Trophoblast cell (in vitro differentiated cells and primary cell): ENCODE data around the gene PSMB10.

Experiments
- DNase-seq, 2 donors: peaks; one replicate each; pipeline ENCODE4 v3.0.0-alpha.2; 2016
- H2AFZ ChIP-seq: 2 replicates; pipeline ENCODE4 v1.6.1; 2013; ENCODE audit warnings: low read length, moderate library complexity, mild to moderate bottlenecking; ENCODE audit not compliant: insufficient read depth, poor library complexity
- H2AK5ac ChIP-seq: 2 replicates; pipeline ENCODE4 v1.6.1; 2013; ENCODE audit warnings: mild to moderate bottlenecking, low read length
- H2BK120ac ChIP-seq: 2 replicates; pipeline ENCODE4 v1.6.1; 2013; ENCODE audit warnings: low read length, mild to moderate bottlenecking, moderate library complexity; ENCODE audit not compliant: insufficient read depth, poor library complexity
- H2BK12ac ChIP-seq: 2 replicates; pipeline ENCODE4 v1.6.1; 2013; ENCODE audit warnings: mild to moderate bottlenecking, low read length, moderate library complexity
- H2BK5ac ChIP-seq: 2 replicates; pipeline ENCODE4 v1.6.1; 2013; ENCODE audit warnings: low read length, low read depth, moderate library complexity, mild to moderate bottlenecking; ENCODE audit not compliant: poor library complexity
- H3K14ac ChIP-seq: 2 replicates; pipeline ENCODE4 v1.6.1; 2013; ENCODE audit warnings: mild to moderate bottlenecking, low read length
- H3K18ac ChIP-seq: 2 replicates; pipeline ENCODE4 v1.6.1; 2013; ENCODE audit warnings: mild to moderate bottlenecking, low read length
- H3K23ac ChIP-seq: 2 replicates; pipeline ENCODE4 v1.6.1; 2013; ENCODE audit warnings: low read length
- H3K27ac ChIP-seq: 2 replicates; pipeline ENCODE4 v1.5.1; 2013; ENCODE audit warnings: low read depth, mild to moderate bottlenecking, inconsistent platforms, low read length, moderate library complexity
- H3K27me3 ChIP-seq: 2 replicates; pipeline ENCODE4 v1.6.1; 2013; ENCODE audit warnings: inconsistent platforms, mild to moderate bottlenecking, low read length, moderate library complexity; ENCODE audit not compliant: insufficient read depth
- H3K36me3 ChIP-seq, 2 experiments: 1 replicate in 1 of 2; 2 replicates in 1 of 2; pipeline ENCODE4 v1.6.1; 2013; ENCODE audit warnings: low read length in 2 of 2, mild to moderate bottlenecking in 2 of 2, moderate library complexity in 1 of 2; ENCODE audit not compliant: insufficient read depth in 2 of 2, control insufficient read depth in 1 of 2
- H3K4ac ChIP-seq: 2 replicates; pipeline ENCODE4 v1.6.1; 2013; ENCODE audit warnings: low read depth, mild to moderate bottlenecking, low read length, moderate library complexity
- H3K4me1 ChIP-seq, 2 experiments: 1 replicate in 1 of 2; 2 replicates in 1 of 2; pipeline ENCODE4 v1.6.1; 2013; ENCODE audit warnings: low read length in 2 of 2, mild to moderate bottlenecking in 2 of 2, moderate library complexity in 1 of 2; ENCODE audit not compliant: insufficient read depth in 2 of 2, control insufficient read depth in 1 of 2
- H3K4me2 ChIP-seq: 2 replicates; pipeline ENCODE4 v1.6.1; 2013; ENCODE audit warnings: inconsistent platforms, mild to moderate bottlenecking, low read length, moderate library complexity
- H3K4me3 ChIP-seq: 2 replicates; pipeline ENCODE4 v1.5.1; 2013; ENCODE audit warnings: mild to moderate bottlenecking, low read depth, low read length, inconsistent platforms
- H3K79me1 ChIP-seq: one replicate; pipeline ENCODE4 v1.6.1; 2013; ENCODE audit warnings: low read length
- H3K79me2 ChIP-seq: 2 replicates; pipeline ENCODE4 v1.6.1; 2013; ENCODE audit warnings: low read length, mild to moderate bottlenecking; ENCODE audit not compliant: control insufficient read depth, insufficient read depth, poor library complexity
- H3K9ac ChIP-seq: 2 replicates; pipeline ENCODE4 v1.6.1; 2013; ENCODE audit warnings: mild to moderate bottlenecking, low read length
- H3K9me3 ChIP-seq: 2 replicates; pipeline ENCODE4 v1.6.1; 2013; ENCODE audit warnings: low read depth, mild to moderate bottlenecking, control low read depth, inconsistent platforms, low read length; ENCODE audit not compliant: insufficient read depth
- H4K12ac ChIP-seq: 2 replicates; pipeline ENCODE4 v1.6.1; 2013; ENCODE audit warnings: low read depth, mild to moderate bottlenecking, low read length, moderate library complexity
- H4K8ac ChIP-seq: 2 replicates; pipeline ENCODE4 v1.6.1; 2013; ENCODE audit warnings: low read depth, mild to moderate bottlenecking, low read length, moderate library complexity
- H4K91ac ChIP-seq: one replicate; pipeline ENCODE4 v1.6.1; 2013; ENCODE audit warnings: low read depth, mild to moderate bottlenecking, low read length, moderate library complexity
- WGBS: extraction: QIAGEN DNeasy Blood & Tissue Kit; methylation state at CpG from one replicate; pipeline ENCODE4 v1.1.7; 2013; ENCODE audit warnings: missing lambda C conversion rate; ENCODE audit not compliant: insufficient read length, insufficient coverage; ENCODE audit errors: extremely low coverage; 5-methylcytosine and 5-hydroxymethylcytosine counted together

PSMB10 gene

DNA sequence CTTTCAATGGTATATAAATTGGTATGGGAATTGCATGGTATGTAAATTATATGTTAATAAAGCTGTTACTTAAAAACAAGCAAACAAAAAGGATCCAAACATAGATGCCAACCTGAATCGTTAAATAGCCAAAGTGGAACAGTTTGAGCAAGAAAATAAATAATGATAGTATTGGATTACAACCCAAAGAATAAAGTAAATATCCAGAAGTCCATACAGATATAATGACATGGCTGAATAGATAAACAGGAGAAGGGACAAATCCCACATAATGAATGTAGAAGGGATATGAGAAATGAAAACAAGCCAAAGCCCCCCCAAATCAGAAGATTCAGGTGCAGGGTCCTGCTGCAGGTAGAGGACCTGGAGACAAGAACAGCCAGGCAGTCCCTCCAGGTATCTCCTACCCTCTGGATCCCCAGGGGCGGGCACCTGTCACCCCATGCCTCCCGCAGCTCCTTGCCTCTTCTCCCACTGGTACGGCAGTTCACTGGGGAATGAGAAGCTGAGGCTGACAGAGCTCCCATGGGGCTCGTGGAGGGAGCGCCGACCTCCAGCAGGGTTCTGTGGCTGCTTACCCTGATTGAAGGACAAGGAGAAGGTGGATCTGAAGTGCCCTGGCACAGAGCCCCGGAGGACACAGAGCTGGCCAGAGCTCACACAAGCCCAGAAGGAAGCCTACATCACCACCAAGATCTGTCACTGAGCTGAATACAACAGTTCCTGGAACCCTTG lies 17.2 kb upstream of the PSMB10 start:
- WGBS = no CpG with 5 or more reads among the region's 8 CpGs
- no peak overlapping the region for H2AFZ ChIP-seq

DNA sequence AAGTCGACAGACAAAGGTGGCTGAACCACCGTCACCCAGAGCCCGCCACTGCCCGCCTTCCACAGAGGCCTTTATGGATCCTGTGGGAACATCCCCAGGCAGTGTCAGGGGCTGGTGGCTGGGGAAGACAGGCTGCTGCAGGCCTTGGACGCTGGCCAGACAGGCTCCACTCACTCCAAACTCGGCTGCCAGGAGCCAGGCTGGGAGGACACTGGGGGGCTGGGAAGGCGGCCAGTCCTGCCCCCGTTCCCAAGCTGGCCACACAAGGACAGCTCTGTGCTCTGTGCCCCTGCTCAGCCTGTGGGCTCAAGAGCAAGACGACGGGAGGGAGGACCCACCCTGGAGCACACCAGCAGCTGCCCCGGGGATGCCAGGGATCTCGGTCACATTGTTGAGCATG lies 14.8 kb upstream of the PSMB10 start:
- Histone ChIP-seq H3K4ac (no peak overlapping the region), H3K79me1 (no peaks in the 10 kb centered on the region), H2AFZ (no peak overlapping the region), H4K12ac (no peak overlapping the region), H3K4me1 (no peaks in the 10 kb centered on the region), H4K91ac (no peak overlapping the region), H2AK5ac (no peak overlapping the region), H3K36me3 (peaks cover 87 to 88% of the 10 kb centered on the region in 2 experiments), H3K9ac (no peak overlapping the region), H3K27ac (no peak overlapping the region), H3K4me3 (no peak overlapping the region), H3K14ac (no peak overlapping the region), H3K4me2 (no peak overlapping the region), H2BK12ac (no peak overlapping the region), H3K79me2 (no peaks in the 10 kb centered on the region), H3K18ac (no peak overlapping the region), H2BK5ac (no peak overlapping the region), H3K9me3 (peaks cover 5% of the 10 kb centered on the region), H4K8ac (no peak overlapping the region), H3K23ac (no peak overlapping the region), H3K27me3 (no peaks in the 10 kb centered on the region), H2BK120ac (no peak overlapping the region)
- DNase-seq = no peak
- no CpG with 5 or more reads among the region's 12 CpGs for WGBS

More for the DNA sequence above, 17.2 kb upstream of the PSMB10 start:
- Histone ChIP-seq H3K18ac (no peak overlapping the region), H3K36me3 (peaks cover 79 to 81% of the 10 kb centered on the region in 2 experiments), H3K79me2 (no peaks in the 10 kb centered on the region), H2BK12ac (no peak overlapping the region), H3K4me2 (no peak overlapping the region), H2AK5ac (no peak overlapping the region), H4K12ac (no peak overlapping the region), H3K27me3 (no peaks in the 10 kb centered on the region), H4K91ac (no peak overlapping the region), H3K14ac (no peak overlapping the region), H3K9ac (no peak overlapping the region), H3K4me1 (no peaks in the 10 kb centered on the region), H3K27ac (no peak overlapping the region), H3K79me1 (no peaks in the 10 kb centered on the region), H2BK5ac (no peak overlapping the region), H4K8ac (no peak overlapping the region), H2BK120ac (no peak overlapping the region), H3K23ac (no peak overlapping the region), H3K9me3 (peaks cover 4% of the 10 kb centered on the region), H3K4me3 (no peak overlapping the region), H3K4ac (no peak overlapping the region)
- no peak for DNase-seq

DNA sequence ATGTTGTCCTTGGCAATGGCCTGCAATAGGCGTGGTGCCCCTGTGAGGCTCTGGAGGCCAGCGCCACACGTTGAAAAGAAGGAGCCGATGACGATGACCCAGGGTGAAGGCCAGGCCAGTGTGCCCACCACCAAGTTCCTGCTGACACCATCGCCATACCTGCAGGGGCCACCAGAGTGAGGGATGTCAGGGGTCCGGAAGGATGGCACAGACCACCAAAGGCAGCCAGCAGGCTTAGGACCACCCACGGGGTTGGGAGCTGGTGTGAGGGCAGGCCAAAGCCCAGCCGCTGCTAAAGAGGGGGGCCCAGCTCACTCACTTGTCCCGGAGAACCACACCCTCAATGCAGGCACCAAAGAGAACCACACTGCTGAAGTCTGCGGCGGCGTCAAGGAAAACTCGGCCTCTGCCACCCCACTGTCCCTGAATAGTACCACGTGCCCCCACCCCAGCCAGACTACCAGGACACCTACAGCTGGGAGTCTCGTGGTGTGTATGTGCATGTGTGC lies 13.7 kb upstream of the PSMB10 start:
- H3K4me2 ChIP-seq = no peak overlapping the region
- H3K9ac ChIP-seq = no peak overlapping the region
- H2BK12ac ChIP-seq = no peak overlapping the region
- DNase-seq = no peak
- no peaks in the 10 kb centered on the region for H3K4me1 ChIP-seq
- WGBS = no CpG with 5 or more reads among the region's 16 CpGs
- H2BK5ac ChIP-seq = no peak overlapping the region
- no peak overlapping the region for H3K14ac ChIP-seq
- no peaks in the 10 kb centered on the region for H3K79me2 ChIP-seq
- H4K91ac ChIP-seq = no peak overlapping the region
- H3K36me3 ChIP-seq = peaks cover 92% of the 10 kb centered on the region in 2 experiments
- H3K4me3 ChIP-seq = no peak overlapping the region
- H3K4ac ChIP-seq = no peak overlapping the region
- H3K79me1 ChIP-seq = no peaks in the 10 kb centered on the region
- H3K23ac ChIP-seq = no peak overlapping the region
- H2AK5ac ChIP-seq = no peak overlapping the region
- H2AFZ ChIP-seq = no peak overlapping the region
- H3K27me3 ChIP-seq = no peaks in the 10 kb centered on the region
- no peak overlapping the region for H3K27ac ChIP-seq
- no peak overlapping the region for H2BK120ac ChIP-seq
- no peak overlapping the region for H3K18ac ChIP-seq
- no peak overlapping the region for H4K12ac ChIP-seq
- no peak overlapping the region for H4K8ac ChIP-seq
- H3K9me3 ChIP-seq = peaks cover 8% of the 10 kb centered on the region

DNA sequence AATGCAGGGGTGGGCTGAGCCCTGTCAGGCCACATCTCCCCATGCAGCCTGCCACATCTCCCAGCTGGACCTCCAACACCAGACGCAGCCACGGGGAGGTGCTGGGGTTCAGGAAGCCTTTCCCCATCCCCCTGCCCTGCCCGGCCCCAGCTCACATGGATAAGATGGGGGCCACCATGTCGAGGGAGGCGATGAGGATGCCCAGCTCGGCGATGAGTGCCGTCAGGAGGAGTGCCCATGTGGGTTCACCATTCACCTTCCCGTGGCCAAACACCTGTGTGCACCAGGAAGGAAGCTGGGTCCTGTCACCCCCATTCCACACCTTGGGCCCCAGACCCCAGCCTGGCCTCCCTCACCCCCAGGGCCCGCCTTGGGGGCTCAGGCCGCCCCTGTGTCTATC lies 13.0 kb upstream of the PSMB10 start:
- Histone ChIP-seq H4K12ac (no peak overlapping the region), H3K4me2 (no peak overlapping the region), H3K79me2 (no peaks in the 10 kb centered on the region), H3K23ac (no peak overlapping the region), H2BK120ac (no peak overlapping the region), H3K4me3 (no peak overlapping the region), H3K9ac (no peak overlapping the region), H4K91ac (no peak overlapping the region), H2BK12ac (no peak overlapping the region), H3K27ac (no peak overlapping the region), H3K4ac (no peak overlapping the region), H4K8ac (no peak overlapping the region), H3K9me3 (peaks cover 6% of the 10 kb centered on the region), H3K14ac (no peak overlapping the region), H3K79me1 (no peaks in the 10 kb centered on the region), H3K27me3 (no peaks in the 10 kb centered on the region), H2BK5ac (no peak overlapping the region), H3K4me1 (no peaks in the 10 kb centered on the region), H3K18ac (no peak overlapping the region), H2AFZ (no peak overlapping the region), H2AK5ac (no peak overlapping the region), H3K36me3 (peaks cover 92% of the 10 kb centered on the region in 2 experiments)
- no peak for DNase-seq
- WGBS = no CpG with 5 or more reads among the region's 11 CpGs
